Kidney epithelial cell (primary cell): ENCODE results near the gene ADCY4. TPM values are rescaled to one million over a fixed set of nuclear protein-coding genes. Genes with fewer than 3 reads are reported as not detected.

Experiments used
- DNase-seq: peaks from one replicate; pipeline ENCODE4 v3.0.0-alpha.2; 2010; ENCODE audit warnings: low read depth
- H3K27me3 ChIP-seq: 2 replicates; pipeline ENCODE4 v1.6.0; 2011; ENCODE audit warnings: low read length; ENCODE audit not compliant: control insufficient read depth, insufficient read depth
- H3K36me3 ChIP-seq: 2 replicates; pipeline ENCODE4 v1.5.1; 2011; ENCODE audit warnings: low read length; ENCODE audit not compliant: control insufficient read depth, insufficient read depth
- H3K4me3 ChIP-seq: 2 replicates; pipeline ENCODE4 v1.5.1; 2011; ENCODE audit warnings: low read depth, mild to moderate bottlenecking, control low read depth, low read length
- total RNA-seq: library from RNA; depleted of rRNA; stranded (reverse); fragments of >200 nt; gene quantifications from 2 replicates; pipeline ENCODE4 v1.2.3, GENCODE V29; 2015
- TF ChIP-seq, protein P1 (sequence below): IDR thresholded peaks from 2 replicates; pipeline ENCODE4 v1.5.1; 2011; ENCODE audit warnings: mild to moderate bottlenecking, moderate library complexity, low read length, control low read depth, inconsistent platforms; ENCODE audit not compliant: insufficient read depth, poor library complexity, severe bottlenecking

Gene ADCY4
- total RNA-seq, 1 donor from 2014 or later: 9.0 TPM

DNA sequence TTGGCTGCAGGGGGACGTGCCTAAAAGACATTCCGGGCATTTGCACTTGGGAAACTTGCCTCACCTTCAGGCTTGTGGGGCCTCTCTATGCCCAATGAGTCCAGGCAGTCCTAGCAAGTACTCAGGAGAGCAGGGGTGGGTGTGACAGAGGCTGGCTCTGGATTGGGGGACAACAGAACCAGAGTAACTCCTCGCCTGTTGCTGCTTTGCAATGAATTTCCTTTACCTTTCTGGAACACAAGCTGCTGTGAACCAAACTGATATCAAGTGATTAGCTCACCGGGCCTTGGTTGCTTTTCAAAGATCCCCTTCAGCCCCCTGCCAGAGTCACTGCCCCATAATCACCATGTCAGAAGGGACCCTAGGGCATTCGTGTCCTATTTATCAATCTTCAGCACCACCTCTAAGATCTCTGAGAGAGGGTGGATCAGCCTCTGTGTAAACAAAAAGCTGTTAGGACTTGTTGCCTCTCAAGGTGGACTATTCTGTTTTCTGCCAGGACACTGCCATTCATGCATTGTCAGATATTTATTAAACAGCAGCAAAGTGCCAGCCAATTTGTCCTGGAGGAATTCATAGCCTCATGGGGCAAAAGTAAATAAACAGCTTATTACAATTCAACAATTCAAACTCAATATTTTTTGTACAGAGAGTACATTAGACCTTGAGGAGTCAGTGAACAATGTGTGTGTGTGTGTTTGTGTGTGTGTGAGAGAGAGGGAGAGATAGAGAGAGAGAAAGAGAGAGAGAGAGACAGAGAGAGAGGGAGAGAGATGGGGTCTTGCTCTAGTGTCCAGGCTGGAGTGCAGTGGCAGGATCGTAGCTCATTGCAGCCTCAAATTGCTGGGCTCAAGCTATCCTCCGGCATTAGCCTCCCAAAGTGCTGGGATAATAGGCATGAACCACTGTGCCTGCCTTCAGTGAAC is 44.4 kb upstream of the ADCY4 start:
- peaks cover 2% of the 10 kb centered on the region for H3K27me3 ChIP-seq
- H3K36me3 ChIP-seq: no peaks in the 10 kb centered on the region
- DNase-seq: no peak
- H3K4me3 ChIP-seq: no peak overlapping the region
- TF ChIP-seq, protein P1, sequence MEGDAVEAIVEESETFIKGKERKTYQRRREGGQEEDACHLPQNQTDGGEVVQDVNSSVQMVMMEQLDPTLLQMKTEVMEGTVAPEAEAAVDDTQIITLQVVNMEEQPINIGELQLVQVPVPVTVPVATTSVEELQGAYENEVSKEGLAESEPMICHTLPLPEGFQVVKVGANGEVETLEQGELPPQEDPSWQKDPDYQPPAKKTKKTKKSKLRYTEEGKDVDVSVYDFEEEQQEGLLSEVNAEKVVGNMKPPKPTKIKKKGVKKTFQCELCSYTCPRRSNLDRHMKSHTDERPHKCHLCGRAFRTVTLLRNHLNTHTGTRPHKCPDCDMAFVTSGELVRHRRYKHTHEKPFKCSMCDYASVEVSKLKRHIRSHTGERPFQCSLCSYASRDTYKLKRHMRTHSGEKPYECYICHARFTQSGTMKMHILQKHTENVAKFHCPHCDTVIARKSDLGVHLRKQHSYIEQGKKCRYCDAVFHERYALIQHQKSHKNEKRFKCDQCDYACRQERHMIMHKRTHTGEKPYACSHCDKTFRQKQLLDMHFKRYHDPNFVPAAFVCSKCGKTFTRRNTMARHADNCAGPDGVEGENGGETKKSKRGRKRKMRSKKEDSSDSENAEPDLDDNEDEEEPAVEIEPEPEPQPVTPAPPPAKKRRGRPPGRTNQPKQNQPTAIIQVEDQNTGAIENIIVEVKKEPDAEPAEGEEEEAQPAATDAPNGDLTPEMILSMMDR: no peak

- no peak for DNase-seq
- TF ChIP-seq, protein P1: no peak
- H3K4me3 ChIP-seq: no peak overlapping the region
- no peaks in the 10 kb centered on the region for H3K27me3 ChIP-seq
- H3K36me3 ChIP-seq: no peaks in the 10 kb centered on the region
Observed at GRCh38 chr14:24378327-24378726, 43.5 kb upstream of the ADCY4 start.

DNA sequence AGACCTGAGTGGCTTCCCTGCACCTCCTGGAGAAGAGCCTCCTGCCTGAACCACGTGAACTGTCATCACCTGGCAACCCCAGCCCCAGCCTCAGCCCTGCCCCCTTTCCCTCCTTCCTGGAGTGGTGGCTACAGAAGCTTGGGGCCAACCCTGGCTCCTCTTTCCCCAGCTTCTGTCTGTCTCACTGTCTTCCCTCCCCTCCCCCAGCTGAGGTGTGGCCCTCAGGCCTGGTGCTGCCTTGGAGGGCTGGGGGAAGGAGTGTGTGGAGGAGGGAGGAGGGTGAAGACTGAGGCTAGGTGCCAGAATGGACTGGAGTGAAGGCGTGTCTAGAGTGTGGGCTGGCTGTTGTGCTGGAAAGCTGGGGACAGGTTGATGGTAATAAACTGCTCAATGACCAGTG is 42.8 kb upstream of the ADCY4 start:
- Histone ChIP-seq H3K4me3 (no peak overlapping the region), H3K27me3 (no peaks in the 10 kb centered on the region), H3K36me3 (no peaks in the 10 kb centered on the region)
- no peak for DNase-seq
- TF ChIP-seq, protein P1: no peak

- Histone ChIP-seq H3K27me3 (no peaks in the 10 kb centered on the region), H3K4me3 (no peak overlapping the region), H3K36me3 (no peaks in the 10 kb centered on the region)
- no peak for DNase-seq
- TF ChIP-seq, protein P1: no peak
Observed at GRCh38 chr14:24377126-24377525, 42.3 kb upstream of the ADCY4 start.

DNA sequence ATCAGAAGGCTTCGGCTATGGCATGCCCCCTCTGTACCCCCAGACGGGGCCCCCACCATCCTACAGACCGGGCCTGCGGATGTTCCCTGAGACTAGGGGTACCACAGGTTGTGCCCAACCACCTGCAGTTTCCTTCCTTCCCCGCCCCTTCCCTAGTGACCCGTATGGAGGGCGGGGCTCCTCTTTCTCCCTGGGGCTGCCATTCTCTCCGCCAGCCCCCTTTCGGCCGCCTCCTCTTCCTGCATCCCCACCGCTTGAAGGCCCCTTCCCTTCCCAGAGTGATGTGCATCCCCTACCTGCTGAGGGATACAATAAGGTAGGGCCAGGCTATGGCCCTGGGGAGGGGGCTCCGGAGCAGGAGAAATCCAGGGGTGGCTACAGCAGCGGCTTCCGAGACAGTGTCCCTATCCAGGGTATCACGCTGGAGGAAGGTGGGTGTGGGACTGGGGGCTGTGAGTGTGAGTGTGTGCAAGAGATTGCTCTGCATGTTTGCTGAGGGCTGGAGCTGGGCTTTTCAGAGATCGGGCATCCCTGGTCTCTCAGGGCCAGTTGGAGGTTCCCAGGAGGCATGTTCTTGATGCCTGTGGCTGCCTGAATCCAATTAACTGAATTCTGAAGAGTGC is 41.7 kb upstream of the ADCY4 start:
- TF ChIP-seq, protein P1: no peak
- Histone ChIP-seq H3K27me3 (no peaks in the 10 kb centered on the region), H3K36me3 (no peaks in the 10 kb centered on the region), H3K4me3 (no peak overlapping the region)
- no peak for DNase-seq
